Aorta (tissue), 5 donors: Measurements from ENCODE around the gene PSMB7. TPM values are rescaled to one million over a fixed set of nuclear protein-coding genes. Genes with fewer than 3 reads are reported as not detected.

Source experiments
- ATAC-seq: fragments of 200-7000 bp; cut with Tn5 transposase; one replicate; pipeline ENCODE4 v1.9.1; 2022; ENCODE audit warnings: moderate library complexity; ENCODE audit not compliant: low FRiP score
- DNase-seq, 2 donors: peaks; one replicate each; pipeline ENCODE4 v3.0.0-alpha.2; 2020
- H3K27ac ChIP-seq, 2 donors: one replicate each; pipeline ENCODE4 v1.5.1; 2013; ENCODE audit warnings: low read length in 2 of 2, mild to moderate bottlenecking in 2 of 2, moderate library complexity in 2 of 2, control low read depth in 1 of 2, inconsistent platforms in 1 of 2, low read depth in 1 of 2
- H3K27me3 ChIP-seq, 2 donors: one replicate each; pipeline ENCODE4 v1.6.1; 2013; ENCODE audit warnings: control low read depth in 1 of 2, low read length in 1 of 2, mild to moderate bottlenecking in 1 of 2, moderate library complexity in 1 of 2; ENCODE audit not compliant: insufficient read depth in 2 of 2, control insufficient read depth in 1 of 2
- H3K36me3 ChIP-seq, 2 donors: one replicate each; pipeline ENCODE4 v1.6.1; 2013; ENCODE audit warnings: control low read depth in 1 of 2, low read length in 1 of 2, mild to moderate bottlenecking in 1 of 2; ENCODE audit not compliant: insufficient read depth in 2 of 2, control insufficient read depth in 1 of 2
- H3K4me1 ChIP-seq, 2 donors: one replicate each; pipeline ENCODE4 v1.6.1; 2013; ENCODE audit warnings: low read length in 2 of 2, control low read depth in 1 of 2, mild to moderate bottlenecking in 1 of 2, moderate library complexity in 1 of 2; ENCODE audit not compliant: insufficient read depth in 2 of 2, control insufficient read depth in 1 of 2
- H3K4me3 ChIP-seq, 2 donors: one replicate each; pipeline ENCODE4 v1.5.1; 2013; ENCODE audit warnings: low read length in 2 of 2, control low read depth in 1 of 2, mild to moderate bottlenecking in 1 of 2
- H3K9me3 ChIP-seq: one replicate; pipeline ENCODE4 v1.6.1; 2013; ENCODE audit warnings: mild to moderate bottlenecking, low read length; ENCODE audit not compliant: control insufficient read depth
- WGBS, 2 donors: extraction: QIAGEN DNeasy Blood & Tissue Kit; methylation state at CpG; one replicate each; pipeline ENCODE4 v1.1.7; 2013; 5-methylcytosine and 5-hydroxymethylcytosine counted together
- intact Hi-C, 2 donors: fragments of 100-400 bp; cut with DNase I; formaldehyde crosslinking; loops; one replicate each; pipeline versions ENCODE4 v1.14.2 to v1.15.0; 2022
- polyA plus RNA-seq, 2 donors: library from polyadenylated mRNA; stranded (reverse); fragments of 200-250 nt; gene quantifications; one replicate each; pipeline ENCODE4 v1.2.3, GENCODE V29; 2013
- total RNA-seq, 2 donors: library from RNA; stranded (reverse); fragmentation: NEBNext Ultra II Directional; extraction: Animal tissue kit (Norgen Biotek cat#: 25700); gene quantifications; one replicate each; pipeline ENCODE4 v1.2.1, GENCODE V29; 2021
- donor health status: healthy with polysubstance abuse.
- donor health status: Bipolar disorder and iron deficiency.
- donor health status: DM: no; HTN: no; CAD: no.
- donor health status: DM: no; HTN: no; CAD: no.
- donor health status: DM: yes; HTN: yes; CAD: no.

PSMB7 gene
- total and polyA plus RNA-seq, 4 donors: 75.9 to 153 (median 90.1) TPM

DNA sequence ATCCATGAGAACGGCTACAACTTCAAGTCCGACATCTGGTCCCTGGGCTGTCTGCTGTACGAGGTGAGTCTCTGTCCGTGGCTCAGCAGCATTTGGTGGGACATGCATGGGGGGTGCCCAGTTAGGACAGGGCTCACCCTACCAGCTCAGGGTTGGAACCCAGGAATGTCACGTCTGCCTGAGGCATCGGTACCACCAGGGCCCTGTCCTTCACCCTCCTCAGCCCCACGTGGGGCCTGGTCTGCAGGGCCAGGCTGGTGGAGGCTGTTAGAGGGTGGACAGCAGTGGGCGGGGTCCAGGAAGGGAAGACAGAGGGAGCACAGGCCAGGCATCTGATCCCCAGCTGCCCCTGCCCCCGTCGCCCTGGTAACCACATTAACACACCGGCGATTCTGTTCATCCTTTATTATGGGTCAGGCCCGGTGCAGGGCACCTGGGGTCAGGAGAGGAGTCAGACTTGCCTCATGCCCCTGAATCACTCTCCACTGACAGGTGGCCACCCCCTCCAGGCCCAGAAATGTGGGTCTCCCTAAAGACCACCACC is 75.6 kb downstream of the PSMB7 start:
- ATAC-seq (no peak), DNase-seq (no peak)
- H3K4me1 ChIP-seq: no peaks in the 10 kb centered on the region
- 74 to 78% methylated on average over 13 of the region's 13 CpGs for WGBS, 2 donors
- no peaks in the 10 kb centered on the region for H3K36me3 ChIP-seq
- intact Hi-C loops: no loop called here
- no peak overlapping the region for H3K27ac ChIP-seq
- H3K9me3 ChIP-seq: no peaks in the 10 kb centered on the region
- H3K4me3 ChIP-seq: no peak overlapping the region
- no peaks in the 10 kb centered on the region for H3K27me3 ChIP-seq

- ATAC-seq: no peak
- intact Hi-C loops: no loop called here
- no peaks in the 10 kb centered on the region for H3K27me3 ChIP-seq
- no peak for DNase-seq
- H3K36me3 ChIP-seq: no peaks in the 10 kb centered on the region
- 99% methylated on average over 5 of the region's 5 CpGs for WGBS, 2 donors
- no peaks in the 10 kb centered on the region for H3K4me1 ChIP-seq
- no peak overlapping the region for H3K4me3 ChIP-seq
- H3K9me3 ChIP-seq: no peaks in the 10 kb centered on the region
- no peak overlapping the region for H3K27ac ChIP-seq
Measured at GRCh38 chr9:124337562-124337961, 77.7 kb downstream of the PSMB7 start.

DNA sequence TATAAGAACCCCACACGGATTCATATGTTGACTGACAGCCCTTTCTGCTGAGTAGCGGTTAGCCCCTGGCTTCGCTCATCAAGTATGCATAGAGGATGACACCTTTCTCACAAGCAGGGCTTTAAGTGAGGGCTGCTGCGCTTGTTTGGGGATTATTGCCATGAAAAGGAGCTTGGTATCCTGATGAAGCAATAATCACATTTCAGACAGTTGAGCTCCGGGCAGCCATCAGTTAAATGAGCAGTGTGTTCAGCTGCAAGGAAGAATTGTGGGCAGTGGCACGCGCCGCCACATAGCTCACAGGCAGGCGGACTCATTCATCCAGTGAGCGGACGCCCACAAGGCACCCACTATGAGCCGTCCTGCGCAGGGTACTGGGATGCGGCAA is 79.9 kb downstream of the PSMB7 start:
- WGBS, 2 donors: 87% methylated on average over 14 of the region's 14 CpGs
- Histone ChIP-seq H3K36me3 (no peaks in the 10 kb centered on the region), H3K27ac (no peak overlapping the region), H3K27me3 (no peaks in the 10 kb centered on the region), H3K9me3 (no peaks in the 10 kb centered on the region), H3K4me3 (no peak overlapping the region), H3K4me1 (no peaks in the 10 kb centered on the region)
- intact Hi-C loops: no loop called here
- DNase-seq (no peak), ATAC-seq (no peak)

GRCh38 chr9:124334568-124335319 is 80.5 kb downstream of the PSMB7 start:
- Histone ChIP-seq H3K27ac (no peak overlapping the region), H3K4me3 (no peak overlapping the region), H3K9me3 (no peaks in the 10 kb centered on the region), H3K36me3 (no peaks in the 10 kb centered on the region), H3K27me3 (no peaks in the 10 kb centered on the region), H3K4me1 (no peaks in the 10 kb centered on the region)
- intact Hi-C loops: no loop called here
- 85 to 88% methylated on average over 15 of the region's 15 CpGs for WGBS, 2 donors
- ATAC-seq (no peak), DNase-seq (no peak)

DNA sequence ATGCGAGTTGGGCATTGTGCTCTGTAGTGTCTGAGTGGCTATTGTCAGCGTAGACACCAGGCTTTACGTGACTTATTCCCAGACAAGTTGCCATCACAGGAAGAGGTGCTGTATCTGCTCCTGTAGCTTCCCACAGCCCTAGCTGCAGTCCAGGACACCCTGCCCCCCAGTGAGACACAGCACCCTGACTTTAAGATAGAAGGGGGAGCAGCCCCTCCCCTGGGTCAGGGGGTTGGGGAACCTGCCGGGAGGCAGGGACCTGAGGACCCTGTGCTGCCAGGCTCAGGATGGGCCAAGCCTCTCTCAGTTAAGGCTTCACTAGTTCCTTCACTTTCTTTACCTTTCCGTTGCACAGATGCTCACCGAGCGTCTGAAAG is 82.1 kb downstream of the PSMB7 start:
- Histone ChIP-seq H3K36me3 (no peaks in the 10 kb centered on the region), H3K4me3 (no peak overlapping the region), H3K9me3 (no peaks in the 10 kb centered on the region), H3K27me3 (no peaks in the 10 kb centered on the region), H3K27ac (no peak overlapping the region), H3K4me1 (no peaks in the 10 kb centered on the region)
- ATAC-seq (no peak), DNase-seq (no peak)
- 91 to 92% methylated on average over 7 of the region's 7 CpGs for WGBS, 2 donors
- intact Hi-C loops: no loop called here

DNA sequence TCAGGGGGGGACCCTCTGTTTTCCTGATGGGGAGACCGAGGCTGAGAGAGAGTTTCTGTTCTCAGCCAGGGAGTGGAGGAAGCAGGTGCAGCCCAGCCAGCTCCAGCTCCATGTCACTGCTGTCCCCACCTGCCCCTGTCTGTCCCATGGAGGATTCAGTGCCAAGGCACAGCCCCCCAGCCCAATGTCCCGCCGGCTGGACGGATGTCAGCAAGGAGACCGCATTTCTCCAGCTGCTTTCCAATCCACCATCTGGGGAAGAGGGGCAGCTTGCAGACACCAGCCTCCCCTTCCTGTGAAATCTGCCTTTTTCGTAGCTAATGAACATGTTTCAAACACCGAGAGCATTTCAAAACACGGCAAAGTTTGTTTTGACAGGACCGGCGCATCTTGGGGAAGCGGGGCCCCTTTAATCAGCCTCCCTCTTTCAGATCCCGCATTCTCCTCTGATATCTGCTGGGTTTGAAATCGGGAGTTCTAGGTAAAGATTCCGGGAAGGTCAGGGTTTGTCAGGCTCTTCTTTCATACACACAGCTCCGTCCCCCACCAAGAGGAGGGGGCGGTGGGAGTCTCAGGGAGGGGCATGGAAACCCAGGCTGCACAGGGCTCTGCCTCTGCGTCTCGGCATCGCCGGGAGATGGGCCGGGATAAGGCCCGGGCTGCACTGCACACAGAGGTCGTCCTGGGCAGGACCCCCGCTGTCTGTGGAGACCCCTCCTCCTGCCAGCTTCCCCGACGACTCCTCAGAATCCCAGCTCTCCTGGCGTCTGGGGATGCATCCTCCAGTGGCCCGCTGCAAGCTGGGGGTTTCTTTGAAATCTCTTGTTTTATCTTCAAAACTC is 82.7 kb downstream of the PSMB7 start:
- H3K4me3 ChIP-seq: no peak overlapping the region
- WGBS, 2 donors: 72 to 79% methylated on average over 28 of the region's 28 CpGs
- H3K36me3 ChIP-seq: no peaks in the 10 kb centered on the region
- no peaks in the 10 kb centered on the region for H3K4me1 ChIP-seq
- no peaks in the 10 kb centered on the region for H3K27me3 ChIP-seq
- intact Hi-C loops: no loop called here
- DNase-seq (no peak), ATAC-seq (no peak)
- no peak overlapping the region for H3K27ac ChIP-seq
- no peaks in the 10 kb centered on the region for H3K9me3 ChIP-seq

DNA sequence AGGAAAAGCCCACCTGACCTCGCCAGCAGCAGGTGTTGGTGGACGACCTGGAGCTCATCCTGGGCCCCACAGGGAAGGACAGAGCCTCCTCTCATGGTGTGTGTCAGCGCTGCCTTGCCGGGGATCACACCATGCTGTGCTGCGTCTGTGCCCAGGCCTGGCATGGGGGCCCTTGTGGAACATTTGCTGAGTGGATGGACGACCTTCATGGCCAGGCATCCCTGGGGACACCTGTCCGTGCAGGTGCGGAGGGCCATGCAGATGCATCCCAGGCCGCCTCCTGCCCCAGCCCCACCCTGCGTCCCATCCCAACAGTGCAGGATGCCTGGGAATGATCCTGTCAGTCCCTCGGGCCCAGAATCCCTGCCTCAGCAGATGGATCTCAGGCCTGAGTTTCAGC is 83.7 kb downstream of the PSMB7 start:
- no peak overlapping the region for H3K27ac ChIP-seq
- WGBS, 2 donors: 81 to 87% methylated on average over 11 of the region's 11 CpGs
- no peaks in the 10 kb centered on the region for H3K27me3 ChIP-seq
- DNase-seq (no peak), ATAC-seq (no peak)
- no peaks in the 10 kb centered on the region for H3K9me3 ChIP-seq
- no peak overlapping the region for H3K4me3 ChIP-seq
- H3K36me3 ChIP-seq: no peaks in the 10 kb centered on the region
- intact Hi-C loops: no loop called here
- no peaks in the 10 kb centered on the region for H3K4me1 ChIP-seq

- no peaks in the 10 kb centered on the region for H3K4me1 ChIP-seq
- intact Hi-C loops: no loop called here
- H3K36me3 ChIP-seq: no peaks in the 10 kb centered on the region
- WGBS, 2 donors: 91% methylated on average over 29 of the region's 29 CpGs
- ATAC-seq: no peak
- no peaks in the 10 kb centered on the region for H3K27me3 ChIP-seq
- no peak overlapping the region for H3K27ac ChIP-seq
- no peaks in the 10 kb centered on the region for H3K9me3 ChIP-seq
- H3K4me3 ChIP-seq: no peak overlapping the region
- no peak for DNase-seq
Measured at GRCh38 chr9:124330011-124330697, 85.1 kb downstream of the PSMB7 start.
